ENCODE measurements around the gene HTRA1.

The HTRA1 gene

DNA sequence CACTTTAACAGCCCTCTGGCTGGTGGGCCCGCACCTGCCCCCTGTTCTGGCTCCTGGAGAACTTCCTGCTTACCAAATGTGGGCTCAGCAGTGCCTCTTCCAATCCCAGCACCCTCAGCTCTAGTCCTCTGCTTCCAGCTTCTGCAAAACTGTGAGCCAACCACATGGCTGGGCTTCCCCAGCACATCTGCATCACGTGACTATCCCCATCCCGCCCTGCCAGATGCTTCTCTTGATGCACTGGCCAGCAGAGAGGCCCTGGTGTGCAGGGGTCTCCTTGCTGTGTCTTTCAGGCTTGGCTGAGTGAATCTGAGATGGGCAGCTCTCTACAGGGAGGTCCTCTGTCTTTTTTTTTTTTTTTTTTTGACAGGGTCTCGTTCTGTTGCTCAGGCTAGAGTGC is 55.4 kb downstream of the HTRA1 start:
- no peak for DNase-seq (ENCODE audit: low spot score)

DNA sequence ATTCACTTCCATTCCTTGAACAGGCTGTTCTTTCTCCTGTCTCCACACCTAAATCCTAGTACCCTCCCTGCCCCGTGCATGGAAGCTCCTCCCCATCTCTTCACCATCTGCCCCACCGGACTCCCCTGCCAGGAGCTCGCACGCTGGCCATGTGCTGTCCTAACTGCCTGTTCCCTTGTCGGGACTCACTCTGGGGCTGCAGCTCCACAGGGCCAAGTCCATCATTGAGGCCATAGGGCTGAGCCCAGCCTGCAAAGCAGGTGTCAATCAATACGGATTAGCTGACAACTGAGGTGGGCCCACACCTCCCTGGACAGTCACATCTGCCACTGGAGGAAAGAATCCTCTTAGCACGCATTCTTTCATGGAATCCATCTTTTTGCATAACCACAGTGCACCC is 57.8 kb downstream of the HTRA1 start:
- DNase-seq (ENCODE audit: low spot score): no peak

DNA sequence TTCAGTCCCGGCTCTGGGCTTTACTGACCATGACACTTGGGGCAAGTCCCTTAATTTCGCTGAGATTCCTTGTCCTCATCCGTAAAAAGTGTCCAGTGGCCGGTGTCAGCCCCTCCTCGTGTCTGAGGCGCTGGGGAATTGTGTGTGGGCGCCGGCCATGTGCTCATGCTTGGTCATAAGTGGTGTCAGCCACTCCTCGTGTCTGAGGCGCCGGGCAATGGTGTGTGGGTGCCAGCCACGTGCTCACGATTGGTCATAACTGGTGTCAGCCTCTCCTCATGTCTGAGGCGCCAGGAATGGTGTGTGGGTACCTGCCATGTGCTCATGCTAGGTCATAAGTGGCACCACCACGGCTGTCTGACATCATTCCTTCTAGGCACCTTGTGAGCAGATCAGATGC is 58.5 kb downstream of the HTRA1 start:
- no peak for DNase-seq (ENCODE audit: low spot score)

DNA sequence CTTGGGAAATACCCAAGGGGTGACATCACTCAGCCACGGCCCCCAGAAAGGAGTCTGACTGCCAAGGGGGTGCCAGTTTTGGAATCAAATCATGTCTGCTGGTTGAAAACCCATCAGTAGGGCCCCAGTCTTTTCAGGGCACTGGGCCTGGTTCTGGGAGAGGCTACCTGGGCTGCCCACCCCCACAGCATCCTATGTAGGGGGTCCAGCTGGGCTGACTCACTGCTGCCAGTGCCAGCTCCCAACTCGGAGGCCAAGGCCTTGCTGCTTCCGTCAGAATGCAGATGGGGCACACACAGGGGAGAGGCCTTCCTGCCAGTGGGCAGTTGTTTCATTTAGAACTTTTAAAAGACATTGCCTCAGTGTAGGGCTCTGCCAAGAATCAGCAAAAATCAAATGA is 59.7 kb downstream of the HTRA1 start:
- no peak for DNase-seq (ENCODE audit: low spot score)

DNA sequence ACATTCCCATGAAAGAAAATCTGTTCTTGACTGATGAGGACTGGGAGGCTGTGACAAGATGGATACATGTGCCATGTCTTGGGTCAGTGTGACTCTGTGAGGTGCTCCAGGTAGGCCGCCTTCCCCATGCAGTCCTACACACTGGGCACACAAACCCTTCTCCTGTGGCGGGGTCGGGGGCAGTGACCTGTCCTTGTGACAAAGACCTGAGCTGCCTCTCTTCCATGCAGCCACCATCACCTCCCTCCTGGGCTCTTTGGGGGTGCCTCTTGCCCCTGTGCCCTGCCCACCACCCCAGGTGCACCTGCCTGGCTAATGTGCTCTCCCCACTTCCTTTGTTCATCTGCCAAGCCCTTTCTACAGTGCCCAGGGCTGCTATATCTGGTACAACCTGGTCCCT is 63.5 kb downstream of the HTRA1 start:
- DNase-seq (ENCODE audit: low spot score): no peak

DNA sequence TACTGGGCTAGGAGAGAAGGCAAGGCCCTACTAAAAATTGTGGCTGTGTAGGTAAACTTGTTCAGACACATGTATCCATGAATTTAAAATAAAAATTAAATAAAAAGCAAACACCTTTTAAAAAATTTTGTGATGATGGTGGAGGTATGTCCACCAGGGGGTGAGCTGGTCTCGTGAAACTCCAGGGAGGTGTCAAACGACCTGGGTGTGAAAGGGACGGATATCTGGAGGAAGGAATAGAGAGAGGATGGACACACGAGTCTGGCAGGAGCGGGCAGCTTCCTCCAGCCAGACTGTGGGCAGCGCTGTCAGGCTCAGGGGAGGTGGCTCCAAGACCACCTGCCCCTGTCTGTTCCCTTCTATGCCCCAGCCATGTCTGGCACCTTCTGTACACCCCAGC is 64.4 kb downstream of the HTRA1 start:
- no peak for DNase-seq (ENCODE audit: low spot score)

DNA sequence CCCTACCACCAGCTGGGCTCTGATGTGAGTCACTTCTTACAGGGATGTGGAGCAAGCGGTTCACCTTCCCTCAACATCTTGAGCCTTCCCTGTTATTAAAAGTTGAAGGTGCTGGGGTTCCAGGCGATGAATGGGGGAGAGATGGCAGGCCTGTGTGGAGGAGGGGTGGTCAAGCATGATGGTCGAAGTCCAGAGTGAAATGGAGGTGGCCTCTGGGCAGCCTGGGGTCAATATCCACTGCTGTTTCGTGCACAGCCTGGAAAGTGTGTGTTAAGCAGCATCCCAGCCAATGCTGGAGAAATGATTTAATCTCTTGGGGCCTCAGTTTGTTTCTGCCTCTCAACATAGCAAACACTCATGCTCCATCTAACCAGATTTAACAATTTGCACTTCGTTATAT is 65.5 kb downstream of the HTRA1 start:
- DNase-seq (ENCODE audit: low spot score): no peak

DNA sequence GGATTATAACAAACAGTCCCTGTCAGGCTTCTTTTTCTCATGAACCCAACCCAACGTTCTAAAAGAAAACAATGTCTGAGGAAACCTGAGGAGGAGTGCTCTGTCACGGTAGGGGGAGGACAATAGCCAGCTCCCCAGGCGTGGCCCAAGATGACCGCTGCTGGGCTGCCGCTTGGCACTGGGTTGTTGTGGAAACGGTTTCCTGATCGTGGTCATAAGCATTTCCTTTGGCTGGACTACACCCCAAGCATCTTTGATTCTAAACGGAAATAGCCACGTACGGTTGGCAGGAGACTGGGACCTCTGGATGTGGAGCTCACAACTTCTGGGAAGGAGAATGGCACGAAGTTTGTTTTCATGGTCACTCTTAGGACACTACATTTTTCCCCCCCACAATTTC is 68.8 kb downstream of the HTRA1 start:
- no peak for DNase-seq (ENCODE audit: low spot score)

DNA sequence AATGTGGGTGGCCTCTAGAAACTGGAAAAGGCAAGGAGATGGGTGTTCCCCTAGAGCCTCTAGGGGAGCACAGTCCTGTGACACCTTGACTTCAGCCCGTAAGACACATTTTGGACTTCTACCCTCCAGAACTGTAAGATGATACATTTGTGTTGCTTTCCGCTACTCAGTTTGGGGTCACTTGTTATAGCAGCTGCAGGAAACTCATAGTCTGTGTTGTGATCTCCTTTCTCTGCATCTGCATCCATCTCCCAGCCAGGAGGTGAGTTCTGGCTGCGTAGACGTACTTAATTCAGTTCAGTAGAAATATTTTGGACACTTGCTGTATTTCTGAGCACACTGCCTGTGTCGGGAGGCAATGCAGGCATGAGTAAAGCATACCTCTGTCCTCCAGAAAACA is 69.9 kb downstream of the HTRA1 start:
- DNase-seq (ENCODE audit: low spot score): no peak

DNA sequence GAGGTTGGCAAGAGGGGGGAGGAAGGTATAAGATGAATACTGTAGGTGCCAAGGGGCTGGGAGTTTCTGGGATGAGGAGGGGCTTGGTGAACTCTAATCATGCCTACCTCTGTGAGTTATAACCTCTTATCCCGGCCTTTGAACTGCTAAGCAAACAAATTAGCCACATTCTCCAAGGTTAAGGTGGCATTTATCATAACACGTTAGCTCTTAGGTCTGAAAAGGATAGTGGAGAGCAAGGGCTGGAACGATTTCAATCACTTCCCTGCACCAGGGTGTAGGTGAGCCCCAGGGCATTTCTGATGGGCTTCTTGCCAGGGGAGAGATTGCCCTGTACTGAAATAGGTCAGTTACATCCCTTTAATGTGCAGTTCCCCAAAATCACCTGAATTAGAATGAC is 70.6 kb downstream of the HTRA1 start:
- no peak for DNase-seq (ENCODE audit: low spot score)

DNA sequence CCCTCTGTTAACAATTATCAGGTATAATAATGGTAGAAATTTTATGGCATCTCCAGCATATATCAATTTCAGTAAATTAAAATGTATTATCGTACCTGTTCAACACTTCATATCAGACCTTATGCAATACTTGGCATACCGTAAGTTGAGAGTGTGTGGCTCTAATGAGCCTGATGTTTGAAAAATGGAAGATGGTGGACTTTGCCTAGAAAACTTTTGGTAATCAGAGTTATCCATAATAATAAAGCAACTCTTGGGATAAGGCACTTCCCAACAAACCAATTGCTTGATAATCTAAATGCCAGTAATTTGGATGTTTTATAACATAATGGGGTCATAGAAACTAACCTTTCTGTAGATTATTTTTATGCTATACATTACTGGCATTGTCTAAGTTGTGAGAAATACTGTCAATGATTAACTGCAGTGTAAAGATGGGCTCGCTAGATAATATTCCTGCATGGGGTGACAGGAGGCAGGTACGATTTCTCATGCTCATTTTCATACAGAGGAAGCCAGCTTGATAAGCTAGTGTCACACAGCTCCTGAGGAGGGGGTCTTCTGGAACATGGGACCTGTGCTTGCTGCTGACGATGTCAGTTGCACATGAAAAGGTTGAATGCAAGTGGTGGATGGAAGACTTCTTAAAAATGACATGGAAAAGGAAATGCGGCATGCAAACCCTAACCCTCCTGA is 71.4 kb downstream of the HTRA1 start:
- DNase-seq (ENCODE audit: low spot score): no peak

DNA sequence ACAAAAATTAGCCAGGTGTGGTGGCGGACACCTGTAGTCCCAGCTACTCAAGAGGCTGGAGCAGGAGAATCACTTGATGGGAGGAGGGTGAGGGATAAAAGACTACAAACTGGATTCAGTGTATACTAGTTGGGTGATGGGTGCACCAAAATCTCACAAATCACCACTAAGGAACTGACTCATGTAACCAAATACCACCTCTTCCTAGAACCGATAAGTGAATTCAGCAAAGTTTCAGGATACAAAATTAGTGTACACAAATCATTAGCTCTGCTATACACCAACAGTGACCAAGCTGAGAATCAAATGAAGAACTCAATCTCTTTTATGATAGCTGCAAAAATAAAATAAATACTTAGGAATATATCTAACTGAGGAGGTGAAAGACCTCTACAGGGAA is 76.2 kb downstream of the HTRA1 start:
- DNase-seq (ENCODE audit: low spot score): no peak

DNA sequence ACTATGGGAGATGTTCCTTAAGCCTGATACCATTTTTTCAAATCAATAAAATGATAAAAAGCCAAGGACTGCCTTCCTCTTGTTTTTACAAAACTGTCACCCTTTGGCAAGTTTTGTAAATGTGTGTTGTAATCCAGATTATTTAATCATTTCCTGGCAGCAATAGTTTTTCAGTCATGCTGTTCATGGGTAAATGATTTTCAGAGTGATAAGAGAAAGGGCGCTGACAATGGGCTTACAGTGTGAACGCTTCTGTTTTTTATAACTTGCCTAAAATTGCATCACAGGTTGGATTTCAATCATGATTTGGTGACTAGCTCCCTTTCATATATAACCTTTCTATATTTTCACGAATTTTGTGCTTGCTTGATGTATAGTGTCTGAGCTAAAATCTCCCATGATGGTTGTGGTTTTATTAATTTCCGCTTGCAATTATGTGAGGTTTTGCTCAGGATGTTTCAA is 80.2 kb downstream of the HTRA1 start:
- DNase-seq (ENCODE audit: low spot score): no peak

DNA sequence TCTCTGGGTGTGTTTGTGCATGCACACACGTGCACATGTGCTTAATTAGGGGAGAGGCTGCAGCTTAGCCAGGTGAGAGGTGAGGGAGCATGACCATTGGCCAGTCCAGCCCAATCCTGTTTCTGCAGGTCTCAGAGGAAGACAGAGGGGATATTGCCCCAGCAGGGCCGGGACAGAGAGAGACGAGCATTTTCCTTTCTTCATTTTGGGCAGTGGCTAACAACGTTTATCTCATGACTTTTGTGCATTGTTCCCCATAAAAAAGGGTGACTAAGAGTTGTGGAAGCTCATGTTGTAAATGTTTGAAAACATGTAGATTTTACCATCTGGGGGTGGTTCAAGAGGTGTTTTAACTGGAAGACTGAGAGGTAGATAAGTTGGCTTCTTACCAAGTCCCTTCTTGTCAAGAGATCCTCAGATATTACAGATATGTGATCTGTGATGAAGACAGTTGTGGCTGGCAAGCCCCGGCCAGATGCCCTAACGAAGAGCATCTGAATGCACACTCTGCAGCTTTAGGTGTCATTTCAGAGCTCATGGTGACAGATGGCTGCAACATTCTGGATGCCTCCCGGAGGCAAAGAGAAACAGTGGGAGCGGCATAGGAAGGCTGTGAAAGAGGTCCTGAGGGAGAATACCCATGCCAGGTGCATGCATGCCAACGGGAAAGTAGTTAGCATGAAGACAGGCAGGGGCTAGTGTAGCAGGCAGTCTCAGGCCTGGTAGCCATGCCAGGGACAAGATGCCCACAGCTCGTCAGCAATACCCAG is 82.5 kb downstream of the HTRA1 start:
- DNase-seq (ENCODE audit: low spot score): no peak

DNA sequence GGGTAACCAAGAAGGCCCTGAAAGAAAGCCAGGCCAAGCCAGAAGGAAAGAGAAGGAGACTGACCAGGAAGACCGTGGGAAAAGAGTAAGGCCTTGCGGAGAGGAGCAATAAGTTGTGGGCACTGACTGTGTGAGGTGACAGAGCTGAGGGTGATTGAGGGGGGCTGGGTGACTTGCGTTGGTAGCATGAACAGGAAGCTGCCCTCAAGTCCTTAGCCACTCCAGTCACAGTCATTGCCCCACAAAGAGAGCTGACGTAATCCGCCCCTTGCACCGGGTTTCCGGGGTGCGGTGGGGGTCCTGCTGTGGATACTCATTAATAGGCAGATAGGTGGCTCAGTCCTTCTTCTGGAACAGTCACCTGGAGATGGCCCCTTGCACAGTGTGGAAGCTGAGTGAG is 83.1 kb downstream of the HTRA1 start:
- DNase-seq (ENCODE audit: low spot score): no peak

DNA sequence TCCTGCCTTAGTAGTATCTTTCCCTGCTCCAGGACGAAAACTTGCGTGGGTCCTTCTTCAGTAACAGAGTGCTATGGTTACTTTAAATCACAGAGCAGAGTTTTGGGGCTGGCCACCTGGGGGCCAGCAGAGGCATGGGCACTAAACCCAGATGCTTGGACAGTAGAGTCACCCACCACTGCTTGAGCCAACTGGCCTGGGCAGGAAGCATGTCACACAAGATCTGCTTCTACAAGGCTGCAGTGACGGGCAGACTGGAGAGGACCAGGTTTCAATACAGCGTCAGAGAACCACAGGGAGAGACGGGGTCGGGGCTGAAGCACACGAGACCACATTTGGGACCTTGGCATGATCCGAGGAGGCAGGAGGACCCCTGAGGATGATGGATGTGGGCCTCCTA is 84.9 kb downstream of the HTRA1 start:
- DNase-seq (ENCODE audit: low spot score): no peak

DNA sequence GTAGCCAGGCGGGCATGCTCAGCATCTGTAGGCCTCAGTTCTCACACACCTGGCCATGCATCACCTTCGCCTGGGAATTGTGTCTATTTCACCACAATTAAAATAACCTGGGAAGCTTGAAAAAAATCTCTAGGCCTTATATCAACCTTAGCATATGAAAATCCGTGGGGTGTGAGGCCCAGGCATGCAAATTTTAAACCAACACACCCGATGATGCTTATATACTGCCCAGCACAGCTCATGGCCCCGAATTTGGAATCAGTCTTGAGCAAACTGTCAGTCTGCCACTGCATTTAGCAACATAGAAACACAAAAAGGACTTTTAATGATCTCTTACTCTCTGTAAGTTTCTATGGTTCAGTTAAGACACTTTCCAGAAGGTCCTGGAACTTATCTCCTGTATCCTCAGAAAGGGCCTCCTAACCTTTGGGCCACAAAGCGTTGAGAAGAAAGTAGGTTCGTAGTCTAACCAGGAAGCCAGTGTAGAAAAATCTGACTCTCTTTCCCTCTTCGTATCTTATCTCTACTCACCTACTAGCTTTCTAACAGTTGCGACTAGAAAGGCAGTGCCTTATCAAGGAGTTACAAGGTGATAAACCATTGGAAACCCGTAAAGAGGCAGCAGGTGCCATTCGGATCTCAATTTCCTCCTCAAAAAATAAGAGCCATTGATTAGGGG is 87.2 kb downstream of the HTRA1 start:
- DNase-seq (ENCODE audit: low spot score): no peak

DNA sequence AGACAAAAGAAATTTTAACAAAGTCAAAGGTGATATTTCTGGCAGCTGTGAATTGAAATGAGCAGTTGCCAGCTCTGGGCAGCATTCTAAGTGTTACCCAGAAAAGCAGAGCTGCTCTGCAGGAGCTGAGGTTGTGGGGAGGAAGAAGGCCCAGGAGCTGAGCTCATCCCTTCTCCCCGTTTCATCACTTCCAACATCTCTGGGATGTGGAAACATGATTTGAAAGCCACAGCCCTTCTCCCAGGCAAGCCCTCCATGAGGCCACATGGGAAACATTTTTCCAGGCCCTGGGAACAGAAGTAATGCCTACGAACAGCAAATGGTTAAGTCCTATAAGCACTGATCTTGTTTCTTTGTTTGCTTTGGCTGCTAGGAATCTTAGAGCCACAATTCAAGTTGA is 88.3 kb downstream of the HTRA1 start:
- DNase-seq (ENCODE audit: low spot score): no peak

DNA sequence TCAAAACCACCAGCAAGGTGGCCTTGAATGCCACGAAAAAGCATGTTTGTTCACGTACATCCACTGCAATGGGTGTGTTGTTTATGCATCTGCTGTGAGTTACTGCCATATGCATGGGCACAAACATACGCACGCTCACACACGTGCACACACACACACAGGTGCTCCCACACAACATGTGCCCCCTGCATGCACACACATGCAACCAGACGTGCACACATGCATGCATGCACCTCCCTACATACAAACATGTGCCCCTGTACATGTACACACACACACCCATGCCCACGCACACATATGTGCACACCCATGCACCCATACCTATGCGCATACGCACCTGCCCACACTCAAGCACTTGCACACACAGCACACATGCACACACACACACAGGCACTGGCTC is 89.1 kb downstream of the HTRA1 start:
- no peak for DNase-seq (ENCODE audit: low spot score)

DNA sequence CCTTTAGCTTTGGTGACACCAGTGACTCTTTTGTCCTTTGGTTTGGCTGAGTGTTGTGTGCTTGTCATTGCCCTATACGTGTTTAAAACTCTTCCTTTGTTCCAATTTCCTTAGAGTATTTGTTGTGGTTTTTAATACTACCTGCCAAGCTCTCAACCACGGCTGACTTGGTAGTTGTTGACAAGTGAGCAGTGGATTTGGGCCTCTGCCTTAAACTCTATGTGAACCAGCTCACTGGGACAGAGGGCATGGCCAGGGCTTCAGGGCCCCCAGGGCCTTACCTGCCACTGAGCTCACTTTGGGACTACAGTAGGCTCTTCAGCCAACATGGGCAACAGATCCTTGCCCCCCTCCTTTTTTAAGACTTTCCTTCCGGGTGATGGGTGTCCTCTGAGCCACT is 89.6 kb downstream of the HTRA1 start:
- no peak for DNase-seq (ENCODE audit: low spot score)

DNA sequence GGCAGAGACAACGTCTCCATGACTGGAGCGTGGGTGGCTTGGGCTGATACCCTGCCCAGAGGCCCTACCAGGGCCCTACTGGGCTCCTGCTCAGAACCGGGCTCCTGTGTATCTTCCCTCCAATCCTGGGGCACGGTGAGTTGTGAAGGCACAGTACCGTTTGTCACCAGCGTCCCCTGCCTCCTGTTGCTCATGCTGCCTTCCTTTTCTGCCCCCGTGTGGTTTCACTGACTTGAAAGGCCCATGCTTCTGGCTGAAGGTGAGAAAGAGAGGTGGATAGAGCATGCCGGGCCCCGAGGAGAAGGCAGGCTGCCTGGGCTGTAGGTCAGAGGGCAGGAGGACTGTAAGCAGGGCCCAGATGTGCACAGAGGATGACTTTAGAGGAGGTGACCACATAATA is 90.1 kb downstream of the HTRA1 start:
- DNase-seq (ENCODE audit: low spot score): no peak

DNA sequence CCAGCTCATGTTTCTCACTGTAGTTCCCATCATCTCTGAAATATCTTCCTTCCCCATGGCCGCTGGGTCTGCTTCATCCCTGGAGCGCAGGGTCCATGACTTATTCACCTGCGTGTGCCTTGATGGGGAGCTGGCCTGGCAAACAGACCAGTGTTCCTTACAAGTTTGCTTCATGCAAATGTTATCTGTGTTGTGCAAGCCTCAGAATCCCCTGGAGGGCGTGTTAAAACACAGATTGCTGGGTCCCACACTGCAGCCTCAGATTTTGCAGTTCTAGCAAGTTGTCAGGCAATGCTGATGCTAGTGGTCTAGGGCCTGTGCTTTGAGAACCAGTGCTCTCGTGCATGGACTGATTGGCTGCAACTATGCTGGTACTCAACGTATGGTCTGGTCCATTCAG is 92.0 kb downstream of the HTRA1 start:
- DNase-seq (ENCODE audit: low spot score): no peak

Measured in hematopoietic multipotent progenitor cell treated with erythropoietin and hydrocortisone succinate and interleukin-3 and kit ligand, for 17 days (in vitro differentiated cells).